Tibial nerve (tissue), 4 donors: ENCODE data around the gene ENTPD1.

ENCODE experiments used
- CTCF ChIP-seq, 5 experiments: fragments of 200-600 bp in 3 of 5; fragments of 450-650 bp in 2 of 5; sonication (generic) in 3 of 5; IDR thresholded peaks; one replicate each; pipeline ENCODE4 v1.5.1; 2016 to 2019; ENCODE audit warnings: antibody characterized with exemption in 5 of 5, mild to moderate bottlenecking in 3 of 5, moderate library complexity in 2 of 5
- EP300 ChIP-seq, 2 donors: sonication (generic); formaldehyde crosslinking; IDR thresholded peaks; one replicate each; pipeline ENCODE4 v1.6.1; 2017; ENCODE audit warnings: antibody characterized with exemption in 2 of 2, mild to moderate bottlenecking in 1 of 2
- POLR2A ChIP-seq, 2 donors: fragments of 450-650 bp; IDR thresholded peaks; one replicate each; pipeline ENCODE4 v1.6.1; 2017; ENCODE audit warnings: antibody characterized with exemption in 2 of 2, mild to moderate bottlenecking in 2 of 2, moderate library complexity in 2 of 2

GRCh38 chr10:95840681-95841080, 84.7 kb downstream of the ENTPD1 start:
- TF ChIP-seq CTCF (IDR thresholded peaks at IDR 0.05), result no peak
- no peak for TF ChIP-seq POLR2A (IDR thresholded peaks at IDR 0.05)
- TF ChIP-seq EP300 (IDR thresholded peaks at IDR 0.05), result no peak
